Upper lobe of right lung (tissue), 1 donor: Measurements from ENCODE around the gene NIPAL1. TPM values are rescaled to one million over a fixed set of nuclear protein-coding genes. Genes with fewer than 3 reads are reported as not detected.
"Not testable (repeated sequence)": the region's sequence is repeated elsewhere in the genome, so short reads cannot be mapped to it uniquely, and the experiment has no call there.

ENCODE experiments used
- ATAC-seq: fragments of 200-7000 bp; cut with Tn5 transposase; one replicate; pipeline ENCODE4 v1.9.1; 2020; ENCODE audit warnings: mild to moderate bottlenecking, moderate library complexity
- DNase-seq: peaks from one replicate; pipeline ENCODE4 v3.0.0-alpha.2; 2020
- H3K27ac ChIP-seq: fragments of 200-600 bp; one replicate; pipeline ENCODE4 v1.8.0; 2022
- H3K27me3 ChIP-seq: fragments of 200-600 bp; one replicate; pipeline ENCODE4 v1.8.0; 2022; ENCODE audit warnings: mild to moderate bottlenecking
- H3K36me3 ChIP-seq: fragments of 200-600 bp; one replicate; pipeline ENCODE4 v1.8.0; 2022
- H3K4me1 ChIP-seq: fragments of 200-600 bp; one replicate; pipeline ENCODE4 v1.8.0; 2022
- H3K4me3 ChIP-seq: fragments of 200-600 bp; one replicate; pipeline ENCODE4 v1.8.0; 2022; ENCODE audit warnings: mild to moderate bottlenecking
- H3K9me3 ChIP-seq: fragments of 200-600 bp; one replicate; pipeline ENCODE4 v1.8.0; 2022
- intact Hi-C: fragments of 100-400 bp; cut with DNase I; formaldehyde crosslinking; loops from one replicate; pipeline ENCODE4 v1.11.0; 2022
- total RNA-seq: library from RNA; stranded (reverse); fragmentation: NEBNext Ultra II Directional; extraction: Animal tissue kit (Norgen Biotek cat#: 25700); gene quantifications from one replicate; pipeline ENCODE4 v1.2.1, GENCODE V29; 2021
- TF ChIP-seq, protein P1 (sequence below): fragments of 200-600 bp; IDR thresholded peaks from one replicate; pipeline ENCODE4 v1.8.0; 2022; ENCODE audit warnings: antibody characterized with exemption
- donor health status: DM: no; HTN: yes; CAD: no; lungs with severe emphysema.

NIPAL1 gene
- total RNA-seq, 1 donor from 2014 or later: 2.0 TPM

DNA sequence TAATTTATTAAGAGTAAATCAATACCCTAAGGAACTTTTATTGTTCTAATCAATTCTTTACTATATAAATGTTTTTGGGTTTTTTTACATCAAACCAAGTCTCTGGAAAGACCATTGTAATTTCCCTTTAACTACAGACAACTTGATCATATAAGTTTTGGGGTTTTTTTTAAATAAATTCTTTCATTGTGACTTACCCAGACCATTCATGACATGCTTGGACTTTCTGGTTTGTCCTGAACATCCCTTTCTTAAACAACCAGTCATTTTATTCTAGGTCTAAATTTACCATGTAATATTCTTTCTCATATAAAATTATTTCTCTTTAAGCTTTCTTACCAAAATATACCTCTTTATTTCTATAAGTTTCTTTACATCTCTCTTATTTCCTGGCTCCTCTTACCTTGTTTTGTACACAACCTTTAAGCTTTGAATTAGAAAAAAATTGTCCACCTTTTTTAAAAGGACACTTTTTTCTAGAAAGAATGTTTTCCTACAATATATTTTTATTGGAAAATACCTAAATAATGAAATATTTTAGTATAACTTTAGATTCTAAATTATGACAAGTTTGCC is 8.5 kb upstream of the NIPAL1 start:
- Histone ChIP-seq H3K36me3 (no peaks in the 10 kb centered on the region), H3K4me3 (no peak overlapping the region), H3K27me3 (no peaks in the 10 kb centered on the region), H3K4me1 (no peaks in the 10 kb centered on the region), H3K27ac (no peak overlapping the region), H3K9me3 (no peaks in the 10 kb centered on the region)
- no peak for ATAC-seq
- TF ChIP-seq, protein P1, sequence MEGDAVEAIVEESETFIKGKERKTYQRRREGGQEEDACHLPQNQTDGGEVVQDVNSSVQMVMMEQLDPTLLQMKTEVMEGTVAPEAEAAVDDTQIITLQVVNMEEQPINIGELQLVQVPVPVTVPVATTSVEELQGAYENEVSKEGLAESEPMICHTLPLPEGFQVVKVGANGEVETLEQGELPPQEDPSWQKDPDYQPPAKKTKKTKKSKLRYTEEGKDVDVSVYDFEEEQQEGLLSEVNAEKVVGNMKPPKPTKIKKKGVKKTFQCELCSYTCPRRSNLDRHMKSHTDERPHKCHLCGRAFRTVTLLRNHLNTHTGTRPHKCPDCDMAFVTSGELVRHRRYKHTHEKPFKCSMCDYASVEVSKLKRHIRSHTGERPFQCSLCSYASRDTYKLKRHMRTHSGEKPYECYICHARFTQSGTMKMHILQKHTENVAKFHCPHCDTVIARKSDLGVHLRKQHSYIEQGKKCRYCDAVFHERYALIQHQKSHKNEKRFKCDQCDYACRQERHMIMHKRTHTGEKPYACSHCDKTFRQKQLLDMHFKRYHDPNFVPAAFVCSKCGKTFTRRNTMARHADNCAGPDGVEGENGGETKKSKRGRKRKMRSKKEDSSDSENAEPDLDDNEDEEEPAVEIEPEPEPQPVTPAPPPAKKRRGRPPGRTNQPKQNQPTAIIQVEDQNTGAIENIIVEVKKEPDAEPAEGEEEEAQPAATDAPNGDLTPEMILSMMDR: no peak
- DNase-seq: no peak
- intact Hi-C loops: loop anchor here (10.0 kb wide), 1 partner anchor 77 kb away; no protein-coding TSS in a partner anchor

DNA sequence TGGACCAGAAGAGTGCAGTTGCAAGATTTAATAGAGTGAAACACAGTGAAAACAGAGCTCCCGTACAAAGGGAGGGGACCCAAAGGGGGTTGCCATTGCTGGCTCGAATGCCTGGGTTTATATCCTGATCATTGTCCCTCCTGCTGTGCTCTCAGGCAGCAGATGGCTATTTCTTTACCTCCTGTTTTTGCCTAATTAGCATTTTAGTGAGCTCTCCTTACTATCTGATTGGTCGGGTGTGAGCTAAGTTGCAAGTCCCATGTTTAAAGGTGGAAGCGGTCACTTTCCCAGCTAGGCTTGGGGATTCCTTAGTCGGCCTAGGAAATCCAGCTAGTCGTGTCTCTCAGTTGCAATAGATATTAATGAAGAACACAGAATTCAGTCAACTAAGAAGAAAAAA is 5.7 kb upstream of the NIPAL1 start:
- intact Hi-C loops, H3K36me3 ChIP-seq: not testable (repeated sequence)

DNA sequence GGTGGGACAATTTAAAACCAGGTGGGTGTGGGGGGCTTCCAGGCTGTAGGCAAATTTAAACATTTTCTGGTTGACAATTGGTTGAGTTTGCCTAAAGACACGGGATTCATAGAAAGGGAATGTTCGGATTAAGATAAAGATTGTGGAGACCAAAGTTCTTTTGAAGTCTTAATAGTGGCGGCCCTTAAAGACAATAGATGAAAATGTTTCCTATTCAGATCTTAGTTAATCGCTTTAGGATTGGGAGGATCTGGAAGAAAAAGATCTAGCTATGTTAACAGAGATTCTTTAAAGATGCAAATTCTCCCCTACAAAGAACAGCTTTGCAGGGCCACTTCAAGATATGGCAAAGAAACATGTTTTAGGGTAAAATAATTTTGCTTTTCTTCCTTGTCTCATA is 4.8 kb upstream of the NIPAL1 start:
- Histone ChIP-seq H3K4me3 (no peak overlapping the region), H3K4me1 (peaks cover 3% of the 10 kb centered on the region), H3K36me3 (no peaks in the 10 kb centered on the region), H3K9me3 (no peaks in the 10 kb centered on the region), H3K27ac (no peak overlapping the region), H3K27me3 (peaks cover 12% of the 10 kb centered on the region)
- DNase-seq (no peak), ATAC-seq (no peak)
- intact Hi-C loops: no loop called here
- TF ChIP-seq, protein P1: no peak

More for the DNA sequence above, 5.7 kb upstream of the NIPAL1 start:
- not testable (repeated sequence) for H3K27ac ChIP-seq, H3K4me3 ChIP-seq, ATAC-seq, H3K9me3 ChIP-seq, H3K27me3 ChIP-seq, H3K4me1 ChIP-seq, DNase-seq

DNA sequence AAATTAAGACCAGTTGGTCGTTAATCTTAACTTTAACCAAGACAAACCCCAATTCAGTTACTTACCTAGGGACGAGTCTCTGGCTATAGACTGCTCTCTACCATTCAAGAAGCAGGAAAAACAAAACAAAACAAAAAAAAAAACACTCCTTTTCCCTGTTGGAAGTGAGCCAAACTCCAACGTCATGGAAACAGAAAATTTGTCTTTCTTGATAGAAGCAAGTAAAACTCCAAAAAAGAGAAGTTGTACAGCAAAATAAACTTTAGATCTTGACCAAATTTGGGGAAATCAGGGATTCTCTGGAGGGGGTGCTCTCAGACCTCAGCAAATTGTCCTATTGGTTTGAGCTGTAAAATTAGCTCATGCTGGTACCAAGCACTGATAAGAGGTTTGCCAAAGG is 3.7 kb upstream of the NIPAL1 start:
- Histone ChIP-seq H3K27me3 (peaks cover 20% of the 10 kb centered on the region), H3K4me1 (peaks cover 8% of the 10 kb centered on the region), H3K9me3 (no peaks in the 10 kb centered on the region), H3K36me3 (no peaks in the 10 kb centered on the region), H3K27ac (no peak overlapping the region), H3K4me3 (no peak overlapping the region)
- ATAC-seq (no peak), DNase-seq (no peak)
- intact Hi-C loops: no loop called here
- TF ChIP-seq, protein P1: no peak

DNA sequence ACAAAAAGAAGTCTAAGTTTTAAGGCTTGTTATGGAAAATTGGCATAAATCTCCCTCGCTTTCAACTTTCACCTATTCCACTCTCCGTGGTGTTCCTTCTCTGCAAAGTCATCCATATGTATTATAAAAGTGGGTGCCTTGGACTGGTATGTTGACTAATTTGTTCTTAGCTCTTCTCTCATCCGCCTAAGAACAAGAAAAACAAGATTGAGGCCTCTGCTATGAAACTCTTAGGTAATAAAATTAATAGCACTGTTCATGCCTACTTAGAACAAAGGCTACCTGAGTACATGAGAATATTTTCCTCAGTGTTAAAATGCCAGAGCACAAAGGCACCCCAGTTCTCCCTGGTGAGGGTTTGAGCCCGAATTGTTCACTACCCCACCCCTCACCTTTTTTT is 1.4 kb upstream of the NIPAL1 start:
- Histone ChIP-seq H3K4me1 (peaks cover 8% of the 10 kb centered on the region), H3K4me3 (no peak overlapping the region), H3K36me3 (no peaks in the 10 kb centered on the region), H3K9me3 (no peaks in the 10 kb centered on the region), H3K27me3 (peaks cover 20% of the 10 kb centered on the region), H3K27ac (no peak overlapping the region)
- no peak for DNase-seq
- TF ChIP-seq, protein P1: no peak
- intact Hi-C loops: no loop called here
- no peak for ATAC-seq

DNA sequence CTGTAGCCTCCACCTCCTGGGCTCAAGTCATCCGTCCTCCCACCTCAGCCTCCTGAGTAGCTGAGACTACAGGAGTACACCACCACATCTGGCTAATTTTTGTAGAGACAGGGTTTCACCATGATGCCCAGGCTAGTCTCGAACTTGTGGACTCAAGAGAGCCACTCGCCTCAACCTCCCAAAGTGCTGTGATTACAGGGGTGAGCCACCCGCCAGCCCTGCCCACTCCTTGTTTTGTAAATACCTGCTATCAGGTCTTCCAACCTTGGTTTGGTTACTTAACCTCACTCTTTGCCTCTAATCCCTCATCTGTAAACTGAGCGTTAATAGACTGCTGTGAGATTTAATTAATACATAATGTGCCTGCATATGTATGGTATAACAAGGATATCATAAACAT is 894 bp upstream of the NIPAL1 start:
- DNase-seq (no peak), ATAC-seq (no peak)
- no peaks in the 10 kb centered on the region for H3K9me3 ChIP-seq
- H3K27me3 ChIP-seq: peaks cover 20% of the 10 kb centered on the region
- peak overlapping the region; percentile 70 for H3K4me3 ChIP-seq
- intact Hi-C loops: no loop called here
- H3K27ac ChIP-seq: no peak overlapping the region
- H3K36me3 ChIP-seq: no peaks in the 10 kb centered on the region
- peaks cover 8% of the 10 kb centered on the region for H3K4me1 ChIP-seq
- TF ChIP-seq, protein P1: no peak
